ENCODE results near the gene SIRPG.

The SIRPG gene

DNA sequence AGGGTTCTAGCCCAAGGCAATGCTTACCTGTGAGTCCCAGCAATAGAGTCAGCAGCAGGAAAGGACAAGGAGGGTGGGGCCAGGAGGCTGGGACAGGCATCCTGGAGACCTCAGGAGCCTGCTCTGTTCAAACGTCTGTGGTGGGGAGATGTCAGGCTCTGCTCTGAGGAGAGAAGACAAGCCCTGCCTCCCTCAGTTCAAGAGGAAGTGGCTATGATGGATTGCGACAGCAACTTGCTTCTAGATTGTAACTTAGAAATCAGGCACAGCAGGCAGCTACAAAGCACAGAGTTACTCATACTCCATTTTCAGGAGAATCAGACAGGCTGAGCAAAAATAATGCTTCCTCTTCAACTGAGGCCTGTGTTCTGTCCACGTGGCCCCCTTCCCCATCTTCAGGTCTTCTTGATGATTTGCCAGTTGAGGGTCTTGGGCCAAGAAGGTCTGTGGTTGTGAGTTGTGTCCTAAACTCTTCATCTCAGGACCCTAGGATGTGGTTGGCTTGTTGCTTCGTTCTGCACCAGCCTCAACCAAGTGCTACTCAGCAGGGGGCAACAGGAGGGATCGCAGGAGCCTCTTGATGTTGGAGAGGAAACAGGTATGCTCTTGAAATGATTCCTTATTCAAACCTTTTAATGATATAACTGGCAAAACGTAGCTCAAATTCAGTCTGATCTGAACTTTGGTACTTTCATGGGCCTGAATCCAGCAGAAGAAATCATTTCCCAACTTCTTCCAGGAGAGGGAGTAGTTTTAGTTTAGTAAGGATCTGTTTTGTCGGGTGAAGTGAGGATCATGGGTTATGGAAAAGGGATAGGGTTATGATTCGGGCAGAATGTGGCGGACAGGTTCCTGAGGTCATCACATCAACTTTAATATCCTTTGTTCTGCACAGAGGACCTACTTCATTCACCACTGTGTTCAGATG lies 68.8 kb downstream of the SIRPG start:
- no peak for DNase-seq

- no peak for DNase-seq
Measured at GRCh38 chr20:1587781-1588532, 69.6 kb downstream of the SIRPG start.

DNA sequence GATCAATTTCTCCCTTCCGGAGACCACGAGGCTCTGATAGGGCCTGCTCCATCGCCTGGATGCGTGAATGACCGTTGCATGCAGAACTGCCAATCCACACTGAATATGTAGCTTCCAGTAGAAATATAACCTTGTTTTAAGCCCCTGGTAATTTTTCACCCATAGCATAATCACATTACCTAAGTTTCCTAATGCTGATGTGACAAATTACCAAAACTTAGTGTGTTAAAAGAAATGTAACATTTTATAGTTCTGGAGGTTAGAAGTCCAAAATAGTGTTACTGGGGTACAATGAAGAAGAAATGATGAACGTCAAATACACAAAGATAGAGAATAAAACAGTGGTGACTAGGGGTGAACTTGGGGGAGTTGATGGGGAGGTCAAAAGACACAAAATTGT lies 78.1 kb downstream of the SIRPG start:
- no peak for DNase-seq
